GM18507 (cell line): ENCODE data around the gene RRAGC.
"Not testable (repeated sequence)": the region's sequence is repeated elsewhere in the genome, so short reads cannot be mapped to it uniquely, and the experiment has no call there.

Experiments used
- DNase-seq: peaks from one replicate; pipeline ENCODE4 v3.0.0; 2011; ENCODE audit warnings: low read depth; ENCODE audit not compliant: insufficient read length; ENCODE audit errors: extremely low spot score
- FAIRE-seq: peaks from 2 replicates; lab custom pipeline; 2011; peaks lifted over from hg19 to GRCh38; lab: Jason Lieb, UNC

Gene RRAGC

GRCh38 chr1:38819040-38819439 lies 40.5 kb downstream of the RRAGC start:
- FAIRE-seq (no peak), DNase-seq (no peak)

DNA sequence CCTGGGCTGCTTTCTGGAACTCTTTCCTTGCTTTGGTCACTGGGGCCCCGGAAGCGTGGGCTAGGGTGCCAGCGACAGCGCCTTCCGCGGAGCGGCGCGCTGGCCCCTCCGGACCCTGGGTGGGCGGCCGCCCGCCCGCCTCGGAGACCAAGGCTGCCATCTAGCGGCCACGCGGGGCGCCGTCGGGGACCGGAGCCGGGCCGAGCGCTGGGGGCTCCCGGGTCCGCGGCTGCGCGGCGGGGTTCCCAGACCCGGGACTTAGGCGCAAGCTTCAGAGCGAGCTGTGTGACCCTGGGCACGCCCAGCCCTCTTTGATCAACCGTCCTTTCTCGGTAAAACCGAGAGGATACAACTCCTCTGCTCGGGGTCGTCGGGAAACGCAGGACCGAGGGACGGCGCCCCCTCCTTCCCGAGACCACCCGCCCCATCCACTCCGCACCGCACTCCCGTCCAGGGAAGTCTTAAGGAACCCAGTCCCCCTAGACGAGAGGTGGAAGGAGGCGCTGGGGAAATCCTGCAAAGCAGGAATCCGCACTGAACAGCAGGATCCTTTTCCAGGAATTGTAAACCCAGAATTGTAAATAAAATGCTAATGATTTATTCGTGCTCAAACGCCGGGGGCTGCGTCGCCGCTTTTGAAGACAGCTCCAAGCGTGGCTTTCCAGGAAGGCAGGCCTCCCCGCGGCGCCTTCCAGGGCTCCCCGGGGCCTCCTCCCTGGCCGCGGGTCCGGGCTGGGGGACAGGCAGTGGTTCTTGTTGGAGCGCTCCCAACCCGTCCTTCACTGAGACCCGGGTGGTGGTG lies 41.2 kb downstream of the RRAGC start:
- peak; percentile 49 for DNase-seq

DNA sequence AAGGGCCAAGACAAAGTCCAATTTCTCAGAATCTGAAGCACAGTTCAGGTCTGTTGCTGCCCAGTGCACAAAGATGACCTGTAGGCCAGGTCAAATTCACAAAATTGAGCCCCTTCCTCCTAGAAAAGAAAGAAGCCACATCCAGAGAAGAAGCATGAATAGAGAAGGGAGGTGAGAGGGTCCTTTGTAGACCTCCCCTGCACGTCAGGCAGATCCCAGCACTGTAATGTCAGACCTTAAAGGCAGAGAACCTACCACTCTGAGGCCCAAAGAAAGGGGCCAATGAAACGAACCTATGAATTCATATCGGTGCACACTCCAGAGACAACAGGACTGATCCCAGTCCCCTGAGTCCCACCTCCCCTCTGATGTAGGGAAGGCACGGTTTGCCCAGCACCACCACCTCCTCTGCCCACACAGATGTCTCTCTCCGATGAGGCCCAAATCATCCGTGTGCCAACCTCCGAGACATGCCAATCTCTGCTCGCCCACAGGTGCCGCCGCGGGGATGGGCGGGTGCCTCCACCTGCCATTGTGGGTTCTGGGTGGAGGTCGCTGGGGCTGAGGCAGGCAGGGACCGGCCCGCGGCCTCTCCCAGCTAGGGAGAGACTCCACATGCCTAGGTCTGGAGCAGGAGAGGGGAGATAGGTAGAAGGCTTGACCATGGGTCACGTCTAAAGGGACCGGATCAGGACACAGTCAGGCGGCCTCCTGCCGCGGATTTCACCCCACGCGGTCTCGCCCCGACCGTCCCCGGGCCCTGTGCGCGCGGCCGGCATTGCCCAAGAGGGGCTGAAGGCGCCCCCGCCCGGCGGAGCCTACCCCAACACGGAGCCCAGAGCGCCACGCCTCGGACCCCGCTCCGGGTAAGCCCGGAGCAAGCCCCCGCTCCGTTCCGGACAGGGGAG lies 42.1 kb downstream of the RRAGC start:
- DNase-seq = no peak
- no peak for FAIRE-seq

More for the DNA sequence above, 41.2 kb downstream of the RRAGC start:
- no peak for FAIRE-seq

GRCh38 chr1:38815903-38816627 lies 43.5 kb downstream of the RRAGC start:
- FAIRE-seq = peak; percentile 89

DNA sequence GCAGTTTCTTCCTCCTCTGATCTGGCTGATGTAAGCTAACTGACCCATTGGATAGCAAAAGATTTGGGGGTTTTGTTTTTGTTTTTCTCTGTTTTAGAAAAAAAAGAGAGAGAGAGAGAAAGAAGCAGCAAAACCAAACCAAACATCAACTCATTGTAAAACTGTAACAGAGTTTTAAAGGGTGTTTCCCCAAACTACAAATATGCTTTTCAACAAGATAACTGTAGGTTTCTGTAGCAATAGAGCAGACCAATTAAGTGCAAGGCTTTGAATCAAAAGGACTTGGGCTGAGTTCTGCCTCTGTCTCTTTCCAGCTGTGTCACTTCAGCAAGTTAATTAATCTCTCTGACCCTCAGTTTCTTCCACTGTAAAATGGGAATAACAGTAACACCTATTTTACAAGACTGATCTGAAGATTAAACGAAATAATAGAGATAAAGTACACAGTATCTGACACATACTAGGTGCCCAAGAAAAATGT lies 44.5 kb downstream of the RRAGC start:
- FAIRE-seq = peak; percentile 71

More at GRCh38 chr1:38815903-38816627, 43.5 kb downstream of the RRAGC start:
- DNase-seq = peak; percentile 37

DNA sequence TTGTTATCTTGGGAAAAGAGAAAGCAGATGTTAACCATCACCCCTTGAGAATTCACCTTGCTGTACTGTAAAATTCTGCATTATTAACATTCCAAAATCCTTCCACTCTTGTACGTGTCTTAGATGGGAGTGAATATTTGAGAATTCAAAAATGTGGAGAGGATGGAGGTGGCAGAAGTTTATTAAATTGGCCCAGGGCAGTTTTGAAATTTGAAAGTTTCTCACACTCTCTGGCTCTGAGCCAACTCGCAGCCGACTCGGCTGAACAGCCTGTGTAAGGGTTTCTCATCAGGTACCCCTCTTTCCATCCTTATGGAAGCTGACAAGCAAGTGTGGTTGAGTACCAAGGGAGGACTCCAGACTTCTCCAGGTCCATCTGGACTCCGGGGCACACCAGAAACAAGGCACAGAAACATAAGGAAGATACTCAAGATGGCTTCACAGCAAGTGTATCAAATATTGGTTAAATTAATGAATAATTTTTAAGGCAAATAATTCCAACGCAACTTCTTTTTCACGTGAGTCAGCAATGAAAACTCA lies 45.1 kb downstream of the RRAGC start:
- FAIRE-seq (no peak), DNase-seq (no peak)

More for the DNA sequence above, 44.5 kb downstream of the RRAGC start:
- no peak for DNase-seq

GRCh38 chr1:38812981-38813380 lies 46.6 kb downstream of the RRAGC start:
- DNase-seq = no peak
- no peak for FAIRE-seq

GRCh38 chr1:38811466-38811865 lies 48.1 kb downstream of the RRAGC start:
- not testable (repeated sequence) for FAIRE-seq

DNA sequence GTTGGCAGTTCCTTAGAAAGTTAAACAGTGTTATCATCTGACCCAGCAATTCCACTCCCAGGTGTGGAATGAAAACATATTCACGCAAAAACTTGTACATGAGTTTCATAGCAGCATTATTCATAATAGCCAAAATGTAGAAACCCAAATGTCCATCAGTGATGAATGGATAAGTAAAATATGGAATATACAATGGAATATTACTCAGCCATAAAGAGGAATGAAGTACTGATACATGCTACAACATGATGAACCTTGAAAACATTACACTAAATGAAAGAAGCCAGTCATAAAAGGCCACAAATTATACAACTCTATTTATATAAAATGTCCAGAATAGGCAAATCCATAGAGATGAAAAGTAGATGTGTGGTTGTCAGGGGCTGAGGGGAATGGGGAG lies 53.5 kb downstream of the RRAGC start:
- DNase-seq (no peak), FAIRE-seq (no peak)

More at GRCh38 chr1:38811466-38811865, 48.1 kb downstream of the RRAGC start:
- not testable (repeated sequence) for DNase-seq

- FAIRE-seq (no peak), DNase-seq (no peak)
These were observed 54.5 kb downstream of the RRAGC start for GRCh38 chr1:38805036-38805435.

GRCh38 chr1:38804062-38804886 lies 55.3 kb downstream of the RRAGC start:
- FAIRE-seq = no peak
- DNase-seq = no peak

GRCh38 chr1:38803647-38804046 lies 55.9 kb downstream of the RRAGC start:
- DNase-seq = no peak
- no peak for FAIRE-seq

- FAIRE-seq (no peak), DNase-seq (no peak)
These were observed 58.6 kb downstream of the RRAGC start for GRCh38 chr1:38800720-38801671.

GRCh38 chr1:38793299-38793698 lies 66.3 kb downstream of the RRAGC start:
- FAIRE-seq = no peak
- no peak for DNase-seq

- no peak for DNase-seq
- no peak for FAIRE-seq
These were observed 67.7 kb downstream of the RRAGC start for GRCh38 chr1:38791892-38792291.

- FAIRE-seq (no peak), DNase-seq (no peak)
These were observed 68.4 kb downstream of the RRAGC start for GRCh38 chr1:38791164-38791515.

DNA sequence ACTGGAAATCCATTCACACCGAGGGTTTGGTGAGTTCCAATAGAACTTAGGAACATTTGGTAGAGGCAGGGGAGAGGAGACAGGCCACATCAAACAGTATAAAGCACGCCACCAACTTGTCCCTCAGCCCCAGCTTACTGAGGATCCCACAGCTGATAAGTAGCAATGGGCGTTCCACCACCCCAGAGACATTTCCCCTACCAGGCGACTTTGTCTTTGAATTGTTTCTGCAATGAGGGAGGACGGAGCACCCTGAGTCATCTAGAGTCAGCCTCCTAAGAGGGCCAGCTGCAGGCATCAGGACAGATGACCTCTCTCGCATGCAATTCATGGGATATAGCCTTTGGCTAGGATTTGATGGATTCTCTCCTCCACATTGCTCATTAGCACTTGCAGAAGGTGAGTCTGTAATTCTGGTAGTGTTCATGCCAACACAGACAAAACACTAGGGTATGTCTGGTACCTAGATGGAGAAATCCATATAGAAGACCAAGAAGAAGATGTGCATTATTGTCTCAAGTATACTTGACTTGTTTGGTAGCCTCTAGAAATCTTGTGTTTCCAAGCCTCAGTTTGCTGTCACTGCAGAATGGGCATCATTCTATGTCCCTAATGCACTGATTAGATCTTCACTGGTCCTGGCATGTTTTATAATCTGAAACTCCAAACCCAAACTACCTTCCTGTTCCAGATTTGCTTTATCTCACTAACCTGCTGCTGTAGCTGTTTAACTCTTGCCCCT lies 69.0 kb downstream of the RRAGC start:
- FAIRE-seq (no peak), DNase-seq (no peak)
